PC-9 (cell line): ENCODE measurements around the gene DNTT.

Experiments used
- CTCF ChIP-seq: fragments of 200-600 bp; sonication (generic); conservative IDR thresholded peaks from 2 replicates; pipeline ENCODE4 v1.6.1; 2017; ENCODE audit warnings: mixed run types, antibody characterized with exemption, mild to moderate bottlenecking, moderate library complexity
- EZH2 ChIP-seq: fragments of 200-600 bp; sonication (generic); IDR thresholded peaks from 2 replicates; pipeline ENCODE4 v1.8.0; 2017; ENCODE audit warnings: antibody characterized with exemption, low read depth

- TF ChIP-seq EZH2 (no peak), CTCF (no peak)
These were observed 28.9 kb downstream of the DNTT start for GRCh38 chr10:96333101-96333500.
